HepG2 (cell line): ENCODE data around the gene ATP10D.

Experiments
- CTCF ChIP-seq: sonication (generic); formaldehyde crosslinking; IDR thresholded peaks from 2 replicates; pipeline ENCODE4 v1.5.0; 2020; ENCODE audit warnings: mild to moderate bottlenecking, missing genetic modification reagents, moderate library complexity
- ESRRA ChIP-seq: sonication (generic); formaldehyde crosslinking; IDR thresholded peaks from 2 replicates; pipeline ENCODE4 v1.5.1; 2020; ENCODE audit warnings: mild to moderate bottlenecking, low read depth, missing genetic modification reagents
- MLX ChIP-seq: IDR thresholded peaks from 2 replicates; pipeline ENCODE4 v1.6.1; 2016
- STAT6 ChIP-seq: sonication (generic); formaldehyde crosslinking; IDR thresholded peaks from 2 replicates; pipeline ENCODE4 v1.4.0; 2020; ENCODE audit warnings: missing genetic modification reagents, mild to moderate bottlenecking, borderline replicate concordance
- ZNF207 ChIP-seq: fragments of 450-650 bp; IDR thresholded peaks from 2 replicates; pipeline ENCODE4 v1.6.1; 2016; ENCODE audit warnings: antibody characterized with exemption, borderline replicate concordance
- ZNF512 ChIP-seq: sonication (generic); formaldehyde crosslinking; IDR thresholded peaks from 2 replicates; pipeline ENCODE4 v1.4.0; 2020; ENCODE audit warnings: mild to moderate bottlenecking, missing genetic modification reagents

- TF ChIP-seq CTCF (CRISPR knock-in tag) (no peak), STAT6 (CRISPR knock-in tag) (no peak), ZNF512 (CRISPR knock-in tag) (no peak), MLX (no peak), ZNF207 (no peak), ESRRA (CRISPR knock-in tag) (no peak)
Observed at GRCh38 chr4:47513461-47513860, 28.4 kb downstream of the ATP10D start.
